Smooth muscle cell (in vitro differentiated cells): ENCODE measurements around the gene GOLGA8B. TPM values are rescaled to one million over a fixed set of nuclear protein-coding genes. Genes with fewer than 3 reads are reported as not detected.
"Not testable (repeated sequence)": the region's sequence is repeated elsewhere in the genome, so short reads cannot be mapped to it uniquely, and the experiment has no call there.

Experiments used
- DNase-seq: peaks from one replicate; lab custom pipeline; 2025; ENCODE audit not compliant: unreplicated experiment; lab: John Stamatoyannopoulos, UW
- H2AFZ ChIP-seq: fragments of 200-600 bp; sonication (generic); 2 replicates; pipeline ENCODE4 v1.6.0; 2016; ENCODE audit warnings: antibody characterized with exemption, low read depth, mild to moderate bottlenecking
- H3F3A ChIP-seq: fragments of 200-600 bp; sonication (generic); 2 replicates; pipeline ENCODE4 v1.6.0; 2017; ENCODE audit warnings: antibody characterized with exemption, low read depth
- H3K27ac ChIP-seq: fragments of 200-600 bp; sonication (generic); 2 replicates; pipeline ENCODE4 v1.5.1; 2016; ENCODE audit warnings: low read depth, mild to moderate bottlenecking
- H3K27me3 ChIP-seq: fragments of 200-600 bp; sonication (generic); 2 replicates; pipeline ENCODE4 v1.6.1; 2016; ENCODE audit warnings: low read depth, mild to moderate bottlenecking
- H3K36me3 ChIP-seq: fragments of 200-600 bp; sonication (generic); 2 replicates; pipeline ENCODE4 v1.5.1; 2016; ENCODE audit warnings: low read depth
- H3K4me1 ChIP-seq: fragments of 200-600 bp; sonication (generic); 2 replicates; pipeline ENCODE4 v1.5.1; 2016; ENCODE audit warnings: low read depth
- H3K4me2 ChIP-seq: fragments of 200-600 bp; sonication (generic); 2 replicates; pipeline ENCODE4 v1.6.0; 2016; ENCODE audit warnings: mild to moderate bottlenecking
- H3K4me3 ChIP-seq: fragments of 200-600 bp; sonication (generic); 2 replicates; pipeline ENCODE4 v1.5.1; 2016; ENCODE audit warnings: mild to moderate bottlenecking
- H3K79me2 ChIP-seq: fragments of 200-600 bp; sonication (generic); 2 replicates; pipeline ENCODE4 v1.6.0; 2016; ENCODE audit warnings: low read depth, mild to moderate bottlenecking
- H3K9ac ChIP-seq: fragments of 200-600 bp; sonication (generic); 2 replicates; pipeline ENCODE4 v1.6.0; 2016; ENCODE audit warnings: low read depth
- H3K9me3 ChIP-seq: fragments of 200-600 bp; sonication (generic); replicated peaks from 2 replicates; pipeline ENCODE4 v1.5.1; 2016; ENCODE audit warnings: low read depth
- H4K20me1 ChIP-seq: fragments of 200-600 bp; sonication (generic); 2 replicates; pipeline ENCODE4 v1.6.0; 2016; ENCODE audit warnings: low read depth
- WGBS: methylation state at CpG from one replicate; pipeline ENCODE4 v1.1.7; 2016; ENCODE audit warnings: low lambda C conversion rate; 5-methylcytosine and 5-hydroxymethylcytosine counted together
- polyA plus RNA-seq: library from polyadenylated mRNA; unstranded; fragments of >200 nt; fragmentation: Nextera tagmentation; extraction: Ambion mirVana; gene quantifications from 2 replicates; pipeline ENCODE4 v1.2.1, GENCODE V29; 2016
- total RNA-seq: library from RNA; depleted of rRNA; stranded (reverse); fragments of >200 nt; gene quantifications from 2 replicates; pipeline ENCODE4 v1.2.3, GENCODE V29; 2014
- TF ChIP-seq, protein P1 (sequence below): fragments of 200-600 bp; sonication (generic); IDR thresholded peaks from 2 replicates; pipeline ENCODE4 v1.5.1; 2017; ENCODE audit warnings: borderline replicate concordance, mild to moderate bottlenecking, antibody characterized with exemption; ENCODE audit not compliant: insufficient read depth, poor library complexity, severe bottlenecking

GOLGA8B gene
- total and polyA plus RNA-seq, 2 experiments from 2014 or later, result 23.0 to 31.4 TPM

DNA sequence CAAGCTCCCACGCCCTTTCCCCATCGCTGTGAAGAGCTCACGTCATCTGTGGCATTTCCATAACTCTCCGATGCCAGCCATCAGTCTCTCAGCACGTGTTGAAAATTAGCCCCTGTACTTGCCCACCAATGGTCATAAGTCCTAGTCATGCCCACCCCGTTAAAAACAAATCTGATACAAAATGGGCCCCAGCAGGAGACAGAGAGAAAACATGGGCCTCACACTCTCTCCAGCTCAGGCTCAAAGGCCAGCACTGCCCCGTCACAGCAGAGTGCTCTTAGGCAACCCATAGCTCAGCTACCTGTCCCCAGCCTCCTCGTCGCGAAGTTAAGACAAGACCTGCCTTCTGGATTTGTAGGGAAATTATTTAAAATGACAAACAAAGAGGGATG lies 5.2 kb downstream of the GOLGA8B start:
- Histone ChIP-seq H3K36me3 (no peaks in the 10 kb centered on the region), H3K4me2 (no peak overlapping the region), H2AFZ (no peak overlapping the region), H3K79me2 (no peaks in the 10 kb centered on the region), H3F3A (no peaks in the 10 kb centered on the region), H3K9me3 (no peaks in the 10 kb centered on the region), H3K4me3 (no peak overlapping the region), H3K27me3 (no peaks in the 10 kb centered on the region), H3K27ac (no peak overlapping the region), H3K4me1 (peaks cover 4% of the 10 kb centered on the region), H4K20me1 (peaks cover 10% of the 10 kb centered on the region), H3K9ac (no peak overlapping the region)
- DNase-seq, result no peak
- TF ChIP-seq, protein P1, sequence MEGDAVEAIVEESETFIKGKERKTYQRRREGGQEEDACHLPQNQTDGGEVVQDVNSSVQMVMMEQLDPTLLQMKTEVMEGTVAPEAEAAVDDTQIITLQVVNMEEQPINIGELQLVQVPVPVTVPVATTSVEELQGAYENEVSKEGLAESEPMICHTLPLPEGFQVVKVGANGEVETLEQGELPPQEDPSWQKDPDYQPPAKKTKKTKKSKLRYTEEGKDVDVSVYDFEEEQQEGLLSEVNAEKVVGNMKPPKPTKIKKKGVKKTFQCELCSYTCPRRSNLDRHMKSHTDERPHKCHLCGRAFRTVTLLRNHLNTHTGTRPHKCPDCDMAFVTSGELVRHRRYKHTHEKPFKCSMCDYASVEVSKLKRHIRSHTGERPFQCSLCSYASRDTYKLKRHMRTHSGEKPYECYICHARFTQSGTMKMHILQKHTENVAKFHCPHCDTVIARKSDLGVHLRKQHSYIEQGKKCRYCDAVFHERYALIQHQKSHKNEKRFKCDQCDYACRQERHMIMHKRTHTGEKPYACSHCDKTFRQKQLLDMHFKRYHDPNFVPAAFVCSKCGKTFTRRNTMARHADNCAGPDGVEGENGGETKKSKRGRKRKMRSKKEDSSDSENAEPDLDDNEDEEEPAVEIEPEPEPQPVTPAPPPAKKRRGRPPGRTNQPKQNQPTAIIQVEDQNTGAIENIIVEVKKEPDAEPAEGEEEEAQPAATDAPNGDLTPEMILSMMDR, result no peak
- 92% methylated on average over 10 of the region's 10 CpGs for WGBS

GRCh38 chr15:34577658-34578282 lies 5.7 kb downstream of the GOLGA8B start:
- H2AFZ ChIP-seq, H3K79me2 ChIP-seq, H3K27me3 ChIP-seq, H3K36me3 ChIP-seq, H3F3A ChIP-seq, H3K4me3 ChIP-seq, DNase-seq, H3K9me3 ChIP-seq, H3K4me2 ChIP-seq, H3K9ac ChIP-seq, H3K4me1 ChIP-seq, H3K27ac ChIP-seq: not testable (repeated sequence)
- peaks cover 10% of the 10 kb centered on the region for H4K20me1 ChIP-seq
- 66% methylated on average over 4 of the region's 4 CpGs for WGBS

- not testable (repeated sequence) for H2AFZ ChIP-seq, DNase-seq, H3K9me3 ChIP-seq, H3K79me2 ChIP-seq, H3F3A ChIP-seq, H3K4me1 ChIP-seq, H3K36me3 ChIP-seq, H3K4me2 ChIP-seq, H3K27ac ChIP-seq, H3K9ac ChIP-seq, H3K27me3 ChIP-seq, H3K4me3 ChIP-seq
- WGBS, result 95% methylated on average over 8 of the region's 12 CpGs
- H4K20me1 ChIP-seq, result peaks cover 10% of the 10 kb centered on the region
Observed at GRCh38 chr15:34575035-34575434, 8.4 kb downstream of the GOLGA8B start.

- H3K27me3 ChIP-seq, H3K4me3 ChIP-seq, H3K36me3 ChIP-seq, H3K79me2 ChIP-seq, H3K4me2 ChIP-seq, H2AFZ ChIP-seq, H3F3A ChIP-seq, H3K4me1 ChIP-seq, H3K9me3 ChIP-seq, DNase-seq, H3K27ac ChIP-seq, H3K9ac ChIP-seq: not testable (repeated sequence)
- WGBS, result 95% methylated on average over 6 of the region's 6 CpGs
- H4K20me1 ChIP-seq, result peaks cover 10% of the 10 kb centered on the region
Observed at GRCh38 chr15:34572921-34573320, 10.5 kb downstream of the GOLGA8B start.

DNA sequence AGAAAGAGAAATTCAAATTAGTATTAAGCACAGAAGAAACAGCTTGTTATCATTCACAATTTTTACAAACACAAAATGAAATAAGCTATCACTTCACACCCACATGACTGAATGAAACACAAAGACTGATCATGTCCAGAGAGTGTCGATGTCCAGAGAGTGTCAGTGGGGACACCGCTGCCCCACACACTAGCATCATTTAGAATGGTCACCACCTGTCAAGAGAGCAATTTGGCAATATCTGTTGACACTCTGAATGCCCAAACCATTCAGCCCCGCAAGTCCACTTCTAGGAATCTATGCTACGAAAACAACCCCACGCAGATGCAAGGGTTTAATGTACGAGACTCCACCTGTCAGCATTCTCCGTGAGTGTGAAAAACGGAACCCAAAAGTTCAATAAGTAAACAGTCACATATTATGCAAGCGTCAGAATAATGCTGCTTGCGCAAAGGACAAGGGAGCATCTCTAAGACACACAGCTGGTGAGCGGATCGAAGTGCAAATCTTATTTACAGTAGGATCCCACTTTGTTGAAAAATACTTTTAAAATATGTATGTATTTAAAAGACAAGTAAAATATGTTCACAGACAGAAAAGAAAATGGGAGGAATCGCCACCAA lies 11.3 kb downstream of the GOLGA8B start:
- H3K9ac ChIP-seq, H4K20me1 ChIP-seq, H3K79me2 ChIP-seq, H3K27ac ChIP-seq, H3K36me3 ChIP-seq, H2AFZ ChIP-seq, H3K4me1 ChIP-seq, H3K4me2 ChIP-seq, H3K9me3 ChIP-seq, H3K27me3 ChIP-seq, H3K4me3 ChIP-seq, H3F3A ChIP-seq, DNase-seq: not testable (repeated sequence)
- whole genome bisulfite sequencing, result 97% methylated on average over 13 of the region's 13 CpGs

- H3K79me2 ChIP-seq, H3K36me3 ChIP-seq, H3K27me3 ChIP-seq, H3K27ac ChIP-seq, H3K4me1 ChIP-seq, H3F3A ChIP-seq, H3K9ac ChIP-seq, H2AFZ ChIP-seq, H3K9me3 ChIP-seq, DNase-seq, H3K4me2 ChIP-seq, H4K20me1 ChIP-seq, H3K4me3 ChIP-seq: not testable (repeated sequence)
- WGBS, result 100% methylated on average over 4 of the region's 4 CpGs
Observed at GRCh38 chr15:34569670-34570396, 13.6 kb downstream of the GOLGA8B start.

GRCh38 chr15:34567174-34567573 lies 16.3 kb downstream of the GOLGA8B start:
- not testable (repeated sequence) for H3K79me2 ChIP-seq, H3K9ac ChIP-seq, H3K9me3 ChIP-seq, DNase-seq, H3K36me3 ChIP-seq, H3F3A ChIP-seq, H3K4me2 ChIP-seq, H3K4me1 ChIP-seq, H4K20me1 ChIP-seq, H3K4me3 ChIP-seq, H3K27ac ChIP-seq, H2AFZ ChIP-seq, H3K27me3 ChIP-seq
- 94% methylated on average over 6 of the region's 12 CpGs for WGBS
